Tibial nerve (tissue), 4 donors: ENCODE results near the gene KLHL13.

Experiments used
- CTCF ChIP-seq, 5 experiments: fragments of 200-600 bp in 3 of 5; fragments of 450-650 bp in 2 of 5; sonication (generic) in 3 of 5; IDR thresholded peaks; one replicate each; pipeline ENCODE4 v1.5.1; 2016 to 2019; ENCODE audit warnings: antibody characterized with exemption in 5 of 5, mild to moderate bottlenecking in 3 of 5, moderate library complexity in 2 of 5
- EP300 ChIP-seq, 2 donors: sonication (generic); formaldehyde crosslinking; IDR thresholded peaks; one replicate each; pipeline ENCODE4 v1.6.1; 2017; ENCODE audit warnings: antibody characterized with exemption in 2 of 2, mild to moderate bottlenecking in 1 of 2
- POLR2A ChIP-seq, 2 donors: fragments of 450-650 bp; IDR thresholded peaks; one replicate each; pipeline ENCODE4 v1.6.1; 2017; ENCODE audit warnings: antibody characterized with exemption in 2 of 2, mild to moderate bottlenecking in 2 of 2, moderate library complexity in 2 of 2

GRCh38 chrX:117987373-117987772, 129.2 kb downstream of the KLHL13 start:
- no peak for TF ChIP-seq CTCF (IDR thresholded peaks at IDR 0.05)
- TF ChIP-seq POLR2A (IDR thresholded peaks at IDR 0.05): no peak
- no peak for TF ChIP-seq EP300 (IDR thresholded peaks at IDR 0.05)
